Activated CD4-positive, CD25-positive, alpha-beta regulatory T cell treated with anti-CD3 and anti-CD28 coated beads, Interleukin-2, amount 50 U/mL, for 72 hours (primary cell): Measurements from ENCODE around the gene CHD1L.
"Not testable (repeated sequence)": the region's sequence is repeated elsewhere in the genome, so short reads cannot be mapped to it uniquely, and the experiment has no call there.

Source experiments
- DNase-seq: peaks from one replicate; pipeline ENCODE4 v3.0.0; 2021

CHD1L gene

DNA sequence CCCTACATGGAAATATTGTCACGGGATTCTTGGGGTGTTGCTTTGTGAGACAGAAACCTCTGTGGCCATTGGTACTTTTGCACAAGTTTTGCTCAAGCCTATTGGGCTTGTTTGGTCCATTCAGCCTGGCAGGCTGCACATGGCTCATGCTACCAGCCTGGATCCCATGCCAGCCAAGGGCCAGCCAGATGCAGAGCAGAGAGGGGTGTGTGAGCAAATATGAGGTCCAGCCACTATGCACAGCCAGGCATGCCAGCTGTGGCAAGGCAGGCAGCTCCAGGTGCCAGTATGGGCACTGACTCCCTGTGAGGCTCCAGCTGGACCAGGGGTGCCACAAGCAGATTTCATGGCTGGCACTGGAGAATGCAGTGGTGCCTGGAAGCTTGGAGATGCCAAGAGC, 6.7 kb upstream of the CHD1L start:
- no peak for DNase-seq

DNA sequence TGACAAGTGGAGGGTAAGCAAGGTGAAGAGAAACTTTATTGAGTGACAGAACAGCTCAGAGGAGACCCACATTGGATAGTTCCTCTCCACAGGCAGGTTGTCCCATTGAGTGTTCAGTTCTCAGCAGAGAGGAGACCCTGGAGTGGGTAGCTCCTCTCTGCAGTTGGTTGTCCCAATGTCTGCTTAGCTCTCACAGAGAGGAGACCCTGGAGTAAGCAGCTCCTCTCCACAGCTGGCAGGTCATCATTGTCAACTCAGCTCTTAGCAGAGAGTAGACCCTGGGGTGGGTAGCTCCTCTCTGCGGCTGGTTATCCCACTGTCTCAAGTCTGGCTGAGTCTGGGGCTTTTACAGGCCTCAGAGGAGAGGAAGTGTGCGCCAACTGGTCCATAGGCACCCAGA, 6.0 kb upstream of the CHD1L start:
- DNase-seq, result no peak

DNA sequence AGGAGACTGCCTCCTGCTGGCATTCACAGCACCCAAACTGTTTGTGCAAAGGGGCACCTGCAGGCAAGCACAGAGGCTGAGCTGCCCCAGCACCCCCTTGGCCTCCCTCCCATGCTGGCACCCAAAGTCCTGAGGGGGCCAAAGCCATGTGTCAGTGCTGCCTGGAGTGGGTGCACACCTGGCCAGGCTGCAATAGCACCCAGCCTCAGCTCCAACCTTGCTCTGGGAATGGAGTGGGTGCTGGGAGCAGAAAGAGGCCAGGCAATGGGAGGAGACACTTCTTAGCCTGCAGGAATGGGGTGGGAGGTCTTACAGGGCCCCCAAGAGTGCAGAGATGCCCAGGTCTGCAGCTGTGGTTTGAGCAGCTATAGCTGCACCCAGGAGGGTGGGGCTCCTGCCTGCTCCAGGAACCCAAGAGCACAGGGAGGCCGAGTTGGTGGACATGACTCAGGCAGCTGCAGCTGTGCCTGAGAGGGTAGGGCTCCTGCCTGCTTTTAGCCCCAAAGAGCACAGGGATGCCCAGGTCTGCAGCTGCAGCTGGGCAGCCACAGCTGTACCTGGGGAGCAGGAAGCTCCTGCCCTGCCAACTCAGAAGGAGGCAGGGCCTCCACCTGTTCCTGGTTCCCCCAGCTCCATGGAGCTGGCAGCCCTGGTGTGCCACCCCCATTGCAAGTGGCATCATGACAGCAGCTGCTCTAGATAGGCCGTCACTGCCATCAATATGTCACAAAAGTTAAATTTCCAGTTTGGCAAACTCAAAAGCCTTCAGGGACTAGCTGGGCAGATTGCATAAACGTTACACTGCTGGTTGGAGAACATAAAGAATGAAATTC, 5.3 kb upstream of the CHD1L start:
- DNase-seq, result no peak

DNA sequence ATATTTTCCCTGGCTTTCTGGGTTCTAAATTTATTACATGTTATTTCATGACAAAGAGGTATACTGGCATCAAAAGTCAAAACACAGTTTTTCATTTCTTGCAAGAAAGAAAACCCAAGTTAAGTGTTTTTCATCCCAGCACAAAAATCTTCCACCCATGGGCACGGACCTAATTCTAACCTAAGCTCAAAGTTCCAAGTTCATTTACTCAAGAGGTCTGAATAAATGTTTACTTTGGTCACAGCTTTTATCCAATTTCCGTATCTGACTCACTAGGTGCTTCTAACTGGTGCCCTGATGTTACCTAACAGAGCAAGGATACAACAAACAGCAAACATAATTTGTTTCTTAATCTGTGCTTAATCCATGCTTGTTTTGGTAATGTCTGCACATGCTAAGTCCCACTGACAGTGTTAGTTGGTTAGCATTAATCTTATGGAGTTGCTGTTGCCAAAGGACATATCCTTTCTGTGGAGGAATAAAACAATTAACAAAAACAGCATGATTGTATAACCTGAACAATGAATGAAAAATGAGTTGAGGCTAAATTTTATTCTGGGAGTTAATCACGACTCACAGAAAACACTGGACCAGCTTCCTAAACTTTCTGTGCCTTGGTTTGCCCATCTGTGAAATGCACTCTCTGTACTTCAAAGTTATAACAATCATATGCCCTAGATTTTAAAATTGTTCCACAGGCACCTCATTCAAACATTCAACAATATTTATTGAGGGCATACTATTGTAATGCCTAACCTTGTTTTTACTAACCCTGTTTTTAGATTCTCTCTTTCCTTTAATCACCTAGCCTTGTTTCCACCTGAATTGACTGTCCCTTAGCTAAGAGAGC, 4.2 kb upstream of the CHD1L start:
- no peak for DNase-seq

DNA sequence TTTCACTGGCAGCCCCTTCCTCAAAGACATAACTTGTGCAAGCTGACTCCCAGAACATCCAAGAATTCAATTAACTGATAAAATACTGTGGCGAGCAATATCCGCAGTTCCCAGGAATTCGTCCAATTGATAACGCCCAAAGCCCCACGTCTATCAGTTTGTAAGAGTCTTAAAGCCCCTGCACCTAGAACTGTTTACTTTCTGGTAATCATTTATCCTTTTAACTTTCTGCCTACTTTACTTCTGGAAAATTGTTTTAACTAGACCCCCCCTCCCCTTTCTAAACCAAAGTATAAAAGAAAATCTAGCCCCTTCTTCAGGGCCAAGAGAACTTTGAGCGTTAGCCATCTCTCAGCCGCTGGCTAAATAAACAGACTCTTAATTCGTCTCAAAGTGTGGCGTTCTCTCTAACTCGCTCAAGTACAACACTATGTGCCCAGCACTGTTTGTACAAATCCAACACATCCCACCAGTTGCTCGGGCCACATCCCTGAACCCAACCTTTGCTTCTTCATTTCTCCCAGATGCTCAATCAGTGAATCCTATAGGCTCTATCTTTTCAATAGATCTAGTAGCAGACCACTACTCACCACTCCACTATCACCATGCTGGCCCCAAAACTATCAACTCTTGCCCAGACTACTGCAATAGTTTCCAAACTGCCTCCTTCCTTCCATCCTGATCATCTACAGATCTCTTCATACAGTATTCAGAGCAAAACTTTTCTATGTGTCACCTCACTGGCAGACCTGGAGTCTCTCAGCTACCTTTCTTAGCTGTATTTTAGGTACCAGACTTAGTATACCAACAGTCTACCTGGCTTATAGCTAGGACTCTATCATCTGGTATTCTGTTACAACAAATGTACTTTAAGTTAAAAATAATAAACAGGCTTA, 3.3 kb upstream of the CHD1L start:
- no peak for DNase-seq

DNA sequence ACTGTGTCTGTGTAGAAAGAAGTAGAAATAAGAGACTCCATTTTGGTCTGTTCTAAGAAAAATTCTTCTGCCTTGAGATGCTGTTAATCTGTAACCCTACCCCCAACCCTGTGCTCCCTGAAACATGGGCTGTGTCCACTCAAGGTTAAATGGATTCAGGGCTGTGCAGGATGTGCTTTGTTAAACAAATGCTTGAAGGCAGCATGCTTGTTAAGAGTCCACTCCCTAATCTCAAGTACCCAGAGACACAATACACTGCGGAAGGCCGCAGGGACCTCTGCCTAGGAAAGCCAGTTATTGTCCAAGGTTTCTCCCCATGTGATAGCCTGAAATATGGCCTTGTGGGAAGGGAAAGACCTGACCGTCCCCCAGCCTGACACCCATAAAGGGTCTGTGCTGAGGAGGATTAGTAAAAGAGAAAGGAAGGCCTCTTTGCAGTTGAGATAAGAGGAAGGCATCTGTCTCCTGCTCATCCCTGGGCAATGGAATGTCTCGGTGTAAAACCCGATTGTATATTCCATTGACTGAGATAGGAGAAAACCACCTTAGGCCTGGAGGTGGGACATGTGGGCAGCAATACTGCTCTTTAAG, 2.3 kb upstream of the CHD1L start:
- DNase-seq, result not testable (repeated sequence)

DNA sequence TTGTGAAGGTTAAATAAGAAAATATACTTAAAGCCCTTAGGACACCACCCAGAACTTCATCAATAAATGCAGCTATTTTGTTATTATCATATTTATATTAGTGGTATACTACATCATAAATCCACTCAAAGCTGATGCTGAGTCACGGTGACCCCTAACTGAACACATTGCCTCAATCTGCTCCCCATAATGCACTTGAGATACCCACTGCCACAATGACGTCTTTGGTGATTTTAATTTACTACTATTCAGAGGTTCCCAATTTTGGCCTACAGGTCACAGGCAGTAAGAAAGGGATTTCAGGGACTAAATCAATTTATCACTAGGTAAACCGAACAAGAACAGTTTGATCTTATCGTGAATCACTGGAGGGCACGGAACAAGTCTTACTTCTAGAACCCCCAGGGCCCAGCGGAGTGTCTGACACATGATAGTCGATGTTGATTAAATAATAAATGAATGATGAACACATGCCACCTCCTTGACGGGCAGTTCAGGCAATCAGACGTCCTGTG, 493 bp upstream of the CHD1L start:
- no peak for DNase-seq

DNA sequence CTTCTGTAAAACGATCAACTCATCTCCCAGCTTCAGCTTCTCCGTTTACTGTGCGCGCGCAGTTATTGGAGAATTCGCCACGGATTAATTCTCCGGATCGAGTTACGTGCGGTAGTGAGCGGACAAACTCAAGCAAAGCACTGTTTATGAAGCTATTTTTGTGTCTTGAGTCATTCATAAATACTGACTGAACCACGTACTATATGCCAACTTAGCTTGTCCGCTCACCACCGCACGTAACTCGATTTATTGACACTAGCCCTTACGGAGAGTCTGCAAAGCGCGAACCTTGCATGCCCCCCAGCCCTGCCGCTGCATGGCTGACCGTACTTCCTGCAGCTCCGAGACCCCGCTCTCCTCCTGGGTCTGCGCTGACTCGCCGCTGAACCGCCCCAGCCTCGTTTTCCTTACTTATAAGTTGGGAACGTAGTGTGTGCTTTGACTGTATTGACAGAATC, 773 bp downstream of the CHD1L start:
- no peak for DNase-seq

DNA sequence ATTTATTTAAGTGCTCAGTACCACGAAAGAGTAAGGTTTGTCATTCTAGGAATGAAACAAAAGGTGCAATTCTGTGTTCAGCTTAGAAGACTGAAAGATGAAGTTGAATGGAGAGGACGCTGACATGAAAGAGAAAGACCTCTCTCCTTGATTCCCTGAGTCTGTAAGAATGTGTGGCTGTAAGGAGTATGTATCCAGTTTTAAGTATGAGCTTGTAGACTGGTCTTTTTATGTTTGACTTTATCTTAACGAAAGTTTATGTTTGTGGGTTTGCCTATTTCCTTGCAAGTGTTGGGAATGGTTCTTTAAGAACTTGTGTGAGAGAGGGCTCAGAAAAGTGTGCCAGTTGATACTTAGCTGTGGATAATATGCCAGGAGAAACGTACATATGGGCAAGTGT, 1.4 kb downstream of the CHD1L start:
- DNase-seq, result no peak

DNA sequence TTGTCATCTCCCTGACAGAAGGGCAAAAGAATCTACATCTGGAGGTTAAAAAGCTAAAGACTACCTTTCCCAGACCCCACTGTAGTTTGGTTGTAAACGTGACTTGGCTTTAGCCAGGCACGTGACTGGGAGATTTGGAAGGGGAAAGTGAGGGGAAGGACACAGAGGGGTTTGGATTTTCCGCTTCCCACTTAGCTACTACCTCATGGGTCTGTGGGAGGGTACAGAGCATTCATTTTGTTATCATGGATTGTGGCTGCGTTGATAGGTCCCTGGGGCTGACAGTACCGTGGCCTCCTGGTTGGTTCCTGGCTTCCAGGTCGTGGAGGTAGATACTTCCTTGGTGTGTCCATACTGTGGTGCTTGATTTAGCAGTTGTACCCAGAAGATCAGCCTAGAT, 2.6 kb downstream of the CHD1L start:
- no peak for DNase-seq

DNA sequence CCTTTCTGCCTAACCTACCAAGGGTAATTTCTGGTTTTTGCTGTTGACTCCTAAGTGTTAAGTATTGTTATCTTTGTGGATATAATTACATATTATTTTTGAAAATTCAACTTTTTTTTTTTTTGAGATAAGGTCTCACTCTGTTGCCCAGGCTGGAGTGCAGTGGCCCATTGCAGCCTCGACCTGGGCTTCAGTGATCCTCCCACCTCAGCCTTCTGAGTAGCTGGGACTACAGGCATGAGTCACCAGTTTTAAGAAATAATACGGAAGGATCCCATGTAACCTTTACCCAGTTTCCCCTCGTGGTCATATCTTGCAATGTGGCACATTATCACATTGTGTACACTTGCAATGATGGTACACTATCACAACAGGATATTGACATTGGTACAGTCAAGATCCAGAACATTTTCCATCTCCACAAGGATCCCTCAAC, 3.1 kb downstream of the CHD1L start:
- no peak for DNase-seq

DNA sequence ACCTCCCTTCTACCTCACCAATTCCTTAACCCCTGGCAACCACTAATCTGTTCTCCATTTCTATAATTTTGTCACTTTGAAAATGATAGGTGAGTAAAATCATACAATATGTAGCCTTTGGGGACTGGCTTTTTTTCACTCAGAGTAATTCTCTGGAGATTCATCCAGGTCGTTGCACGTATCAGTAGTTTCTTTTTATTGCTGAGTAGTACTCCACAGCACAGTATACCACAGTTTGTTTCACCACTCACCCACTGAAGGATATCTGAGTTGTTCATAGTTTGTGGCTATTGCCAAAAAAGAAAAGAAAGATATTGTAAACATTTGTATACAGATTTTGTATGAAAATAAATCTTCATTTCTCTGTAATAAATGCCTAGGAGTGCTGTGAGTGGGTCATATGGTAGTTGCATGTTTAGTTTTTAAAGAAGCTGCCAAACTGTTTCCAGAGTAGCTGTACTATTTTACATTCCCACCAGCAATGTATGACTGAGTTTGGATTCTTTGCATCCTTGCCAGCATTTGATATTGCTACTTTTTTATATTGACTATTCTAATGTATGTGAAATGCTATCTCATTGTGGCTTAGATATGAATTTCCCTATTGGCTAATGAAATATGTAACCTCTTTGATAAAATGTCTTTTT, 3.7 kb downstream of the CHD1L start:
- DNase-seq, result no peak

DNA sequence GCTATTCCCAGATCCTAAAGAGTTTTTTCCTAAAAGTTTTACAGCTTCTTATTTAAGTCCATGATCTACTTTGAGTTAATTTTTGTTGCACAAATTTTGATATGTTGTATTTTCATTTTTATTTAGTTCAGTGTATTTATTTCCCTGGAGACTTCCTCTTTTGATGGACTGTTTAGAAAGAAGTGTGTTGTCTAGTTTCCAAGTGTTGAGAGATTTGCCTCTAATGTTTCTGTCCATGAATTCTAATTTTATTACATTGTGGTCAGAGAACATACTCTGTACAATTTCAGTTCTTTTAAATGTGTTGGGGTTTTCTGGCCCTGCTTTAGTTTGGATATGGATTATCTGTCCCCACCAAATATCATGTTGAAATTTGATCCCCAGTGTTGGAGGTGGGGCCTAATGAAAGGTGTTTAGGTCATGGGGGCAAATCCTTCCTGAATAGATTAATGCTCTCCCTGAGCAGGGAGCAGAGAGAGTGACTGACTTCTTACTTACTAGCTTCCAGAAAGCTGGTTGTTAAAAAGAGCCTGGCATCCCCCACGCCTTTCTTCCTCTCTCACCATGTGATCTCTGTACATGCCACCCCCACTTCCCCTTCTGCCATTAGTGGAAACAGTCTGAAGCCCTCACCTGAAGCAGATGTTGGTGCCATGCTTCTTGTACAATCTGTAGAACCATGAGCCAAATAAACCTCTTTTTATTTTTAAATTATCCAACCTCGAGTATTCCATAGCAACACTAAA, 4.6 kb downstream of the CHD1L start:
- DNase-seq, result no peak

DNA sequence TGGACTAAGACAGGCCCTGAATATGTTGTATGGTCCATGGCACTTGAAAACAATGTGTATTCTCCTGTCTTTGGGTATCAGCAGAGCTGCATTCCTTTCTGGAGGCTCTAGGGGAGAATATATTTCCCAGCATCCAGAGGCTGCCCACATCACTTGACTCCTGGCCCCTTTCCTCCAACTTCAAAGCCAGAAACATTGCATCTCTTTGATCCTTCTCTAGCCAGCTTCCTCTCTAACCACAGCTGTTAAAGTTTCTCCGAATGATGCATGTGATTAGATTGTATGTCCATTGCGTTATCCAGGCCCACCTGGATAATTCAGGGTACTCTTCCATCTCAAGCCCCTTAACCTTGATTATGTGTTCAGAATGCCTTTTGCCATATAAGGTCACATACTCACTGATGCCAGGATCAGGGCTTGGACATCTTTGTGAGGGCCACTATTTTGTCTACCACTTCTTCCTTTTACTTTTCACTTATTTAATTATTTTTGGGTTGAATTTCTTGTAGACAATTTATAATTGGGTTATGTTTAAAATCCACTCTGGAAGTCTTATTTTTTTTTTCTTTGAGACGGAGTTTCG, 5.3 kb downstream of the CHD1L start:
- no peak for DNase-seq

DNA sequence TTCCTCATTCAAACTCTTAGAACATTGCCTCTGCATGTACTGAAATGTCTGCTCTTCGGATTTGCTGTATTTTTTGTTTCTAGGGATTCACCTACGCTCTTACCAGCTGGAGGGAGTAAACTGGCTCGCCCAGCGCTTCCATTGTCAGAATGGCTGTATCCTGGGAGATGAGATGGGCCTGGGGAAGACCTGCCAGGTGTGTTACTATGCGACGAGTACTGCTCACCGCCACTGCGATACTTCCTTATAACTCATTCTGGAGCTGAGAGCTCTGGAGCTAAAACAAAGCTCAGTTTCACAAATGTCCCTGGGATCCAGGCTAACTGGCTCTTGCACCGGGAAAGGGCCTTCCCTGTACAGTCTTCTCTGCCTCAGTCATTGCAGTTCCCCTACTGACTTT, 10.1 kb downstream of the CHD1L start:
- no peak for DNase-seq

DNA sequence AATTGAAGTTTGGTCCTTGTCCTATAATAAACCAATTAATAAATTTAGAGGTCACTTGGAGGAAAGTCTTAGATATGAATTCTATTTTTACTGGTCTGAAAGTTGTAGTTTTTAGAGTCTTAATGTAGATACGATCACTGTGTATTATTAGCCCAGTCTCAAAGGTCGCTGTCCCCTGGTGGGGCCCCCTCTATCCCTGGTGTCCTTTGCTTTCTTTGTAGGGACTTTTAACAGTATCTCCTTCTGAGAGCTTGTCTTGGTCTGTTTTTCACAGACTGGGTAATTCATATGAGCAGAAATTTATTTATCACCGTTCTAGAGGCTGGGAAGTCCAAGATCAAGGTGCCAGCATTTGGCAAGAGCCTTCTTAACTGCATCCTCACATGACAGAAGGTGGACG, 18.5 kb downstream of the CHD1L start:
- DNase-seq, result no peak

DNA sequence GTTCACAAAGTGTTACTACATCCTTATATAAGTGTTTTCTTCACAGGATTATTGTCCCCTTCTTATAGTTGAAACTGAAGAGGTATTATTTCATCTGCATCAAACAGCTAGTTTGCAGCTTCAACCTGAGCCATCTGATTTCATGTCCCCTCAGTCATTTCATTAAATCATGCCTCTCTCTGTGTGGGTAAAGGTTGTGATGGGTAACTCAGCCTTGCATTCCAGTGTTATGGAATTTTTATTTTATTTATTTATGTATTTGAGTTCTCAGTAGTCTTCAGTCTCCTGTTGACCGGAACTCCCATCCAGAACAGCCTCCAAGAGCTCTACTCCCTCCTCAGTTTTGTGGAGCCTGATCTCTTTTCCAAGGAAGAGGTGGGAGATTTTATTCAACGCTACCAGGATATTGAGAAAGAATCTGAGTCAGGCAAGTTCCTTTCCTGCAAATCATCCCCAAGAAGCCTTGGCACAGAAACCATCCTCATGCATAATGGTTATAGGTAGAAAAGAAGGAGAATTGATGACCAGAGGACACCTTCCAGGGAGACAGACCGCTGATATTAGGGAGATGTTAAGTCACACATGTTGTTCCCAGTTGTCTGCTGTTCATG, 21.8 kb downstream of the CHD1L start:
- DNase-seq, result no peak

DNA sequence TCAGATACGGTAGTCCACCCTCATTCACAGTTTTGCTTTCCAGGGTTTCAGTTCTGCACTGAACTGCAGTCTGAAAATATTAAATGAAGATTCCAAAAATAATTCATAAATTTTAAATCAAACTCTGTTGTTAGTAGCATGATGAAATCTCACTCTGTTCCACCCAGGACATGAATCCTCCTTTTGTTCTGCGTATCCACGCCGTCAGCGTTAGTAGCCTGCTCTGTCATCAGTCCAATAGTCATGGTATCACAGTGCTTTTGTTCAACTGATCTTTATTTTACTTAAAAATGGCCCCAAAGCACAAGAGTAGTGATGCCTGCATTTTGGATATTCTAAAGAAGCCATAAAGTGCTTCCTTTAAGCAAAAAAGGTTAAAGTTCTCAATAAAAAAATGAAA, 23.9 kb downstream of the CHD1L start:
- DNase-seq, result no peak

DNA sequence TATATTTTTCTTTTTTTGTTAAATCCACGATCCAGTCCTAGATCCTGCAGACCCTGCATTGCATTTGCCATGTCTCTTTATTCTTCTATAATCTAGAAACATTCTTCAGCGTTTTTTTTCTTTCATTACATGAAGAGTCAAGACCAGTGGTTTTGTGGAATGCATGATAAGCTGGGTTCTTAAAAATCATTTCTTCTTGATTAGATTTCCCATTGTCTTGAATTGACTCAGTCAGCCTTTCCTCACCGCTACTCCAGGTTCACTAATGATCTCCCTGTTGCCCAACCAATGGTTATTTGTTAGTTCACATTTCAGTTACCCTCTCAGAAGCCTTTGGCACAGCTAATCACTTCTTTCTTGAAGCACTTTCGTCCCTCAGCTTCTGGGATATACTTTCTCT, 25.2 kb downstream of the CHD1L start:
- no peak for DNase-seq

DNA sequence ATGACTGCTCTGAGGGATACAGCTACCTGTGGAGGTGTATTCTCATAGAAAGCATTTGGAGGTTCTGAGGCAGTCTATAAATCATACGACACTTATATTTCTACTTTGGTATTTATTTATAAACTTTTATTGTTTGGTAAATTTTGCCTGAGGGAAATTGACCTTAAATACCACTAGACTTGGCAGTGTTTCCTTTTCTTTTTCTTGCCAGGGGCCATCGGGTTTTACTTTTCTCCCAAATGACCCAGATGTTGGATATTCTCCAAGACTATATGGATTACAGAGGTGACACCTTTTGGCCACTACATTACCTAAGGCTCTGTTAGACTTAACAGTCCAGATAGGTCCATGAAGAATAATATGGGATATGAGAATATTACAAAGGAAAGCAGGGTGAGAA, 28.2 kb downstream of the CHD1L start:
- no peak for DNase-seq
